ENCODE results near the gene TUBB2B. TPM values are rescaled to one million over a fixed set of nuclear protein-coding genes. Genes with fewer than 3 reads are reported as not detected.

Gene TUBB2B
- total and polyA plus RNA-seq, 10 of the 15 experiments (the other 5 are each of a cell fraction or from before 2014, with no cell fraction given): 2.6 to 75.2 (median 21.2) TPM

DNA sequence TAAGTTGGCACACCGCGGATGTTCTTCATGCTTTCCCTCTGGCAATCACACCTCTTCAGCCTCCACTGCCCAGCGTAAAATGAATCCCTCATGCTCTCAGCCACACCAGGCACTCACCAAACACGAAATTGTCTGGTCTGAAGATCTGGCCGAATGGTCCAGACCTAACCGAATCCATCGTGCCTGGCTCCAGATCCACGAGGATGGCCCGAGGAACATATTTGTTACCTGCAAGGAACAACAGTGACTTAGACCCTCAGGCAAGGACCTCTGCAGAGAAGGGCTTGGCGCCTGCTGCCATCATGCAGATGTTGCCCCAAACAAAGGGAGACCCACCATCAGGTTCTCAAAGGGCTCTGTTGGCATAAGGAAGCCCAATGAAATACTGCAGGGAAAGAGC lies 1.4 kb downstream of the TUBB2B start:
- ChIA-PET RAD21 (ENCODE audit: unreplicated experiment) (no interaction called here), CTCF (no interaction called here), POLR2A (no interaction called here), SMC1A (ENCODE audit: uncharacterized antibody, unreplicated experiment) (interaction anchor here (0.5 to 1.2 kb wide), 3 partner anchors 16 to 60 kb away, joined by 3 to 4 read pairs (median 3); no protein-coding TSS in a partner anchor)
- no peak overlapping the region for H3K27ac ChIP-seq (ENCODE audit: control insufficient read depth, insufficient read depth)
- intact Hi-C loops (cut with micrococcal nuclease; ENCODE audit: unreplicated experiment): no loop called here
- H3K27me3 ChIP-seq (replicated peaks in 1 of 2; ENCODE audit: control insufficient read depth in 2 of 2, insufficient read depth in 2 of 2, low read length in 1 of 2): peaks cover 23 to 26% of the 10 kb centered on the region in 2 experiments
- H3K36me3 ChIP-seq (ENCODE audit: control insufficient read depth in 2 of 2, insufficient read depth in 2 of 2, low read length in 1 of 2): no peaks in the 10 kb centered on the region
- H3K4me1 ChIP-seq (ENCODE audit: control insufficient read depth, insufficient read depth, low read length): peaks cover 31% of the 10 kb centered on the region
- no TSS peak for BruUV-seq (replicated peaks)
- no peak for TF ChIP-seq EED (IDR thresholded peaks at IDR 0.05; ENCODE audit: low read depth)
- no peak for TF ChIP-seq SPI1 (IDR thresholded peaks at IDR 0.05; ENCODE audit: borderline replicate concordance, insufficient read depth, low read depth, low read length)
- TF ChIP-seq, protein P1, sequence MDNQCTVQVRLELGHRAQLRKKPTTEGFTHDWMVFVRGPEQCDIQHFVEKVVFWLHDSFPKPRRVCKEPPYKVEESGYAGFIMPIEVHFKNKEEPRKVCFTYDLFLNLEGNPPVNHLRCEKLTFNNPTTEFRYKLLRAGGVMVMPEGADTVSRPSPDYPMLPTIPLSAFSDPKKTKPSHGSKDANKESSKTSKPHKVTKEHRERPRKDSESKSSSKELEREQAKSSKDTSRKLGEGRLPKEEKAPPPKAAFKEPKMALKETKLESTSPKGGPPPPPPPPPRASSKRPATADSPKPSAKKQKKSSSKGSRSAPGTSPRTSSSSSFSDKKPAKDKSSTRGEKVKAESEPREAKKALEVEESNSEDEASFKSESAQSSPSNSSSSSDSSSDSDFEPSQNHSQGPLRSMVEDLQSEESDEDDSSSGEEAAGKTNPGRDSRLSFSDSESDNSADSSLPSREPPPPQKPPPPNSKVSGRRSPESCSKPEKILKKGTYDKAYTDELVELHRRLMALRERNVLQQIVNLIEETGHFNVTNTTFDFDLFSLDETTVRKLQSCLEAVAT (IDR thresholded peaks at IDR 0.05): no peak
- TF ChIP-seq, protein P2, sequence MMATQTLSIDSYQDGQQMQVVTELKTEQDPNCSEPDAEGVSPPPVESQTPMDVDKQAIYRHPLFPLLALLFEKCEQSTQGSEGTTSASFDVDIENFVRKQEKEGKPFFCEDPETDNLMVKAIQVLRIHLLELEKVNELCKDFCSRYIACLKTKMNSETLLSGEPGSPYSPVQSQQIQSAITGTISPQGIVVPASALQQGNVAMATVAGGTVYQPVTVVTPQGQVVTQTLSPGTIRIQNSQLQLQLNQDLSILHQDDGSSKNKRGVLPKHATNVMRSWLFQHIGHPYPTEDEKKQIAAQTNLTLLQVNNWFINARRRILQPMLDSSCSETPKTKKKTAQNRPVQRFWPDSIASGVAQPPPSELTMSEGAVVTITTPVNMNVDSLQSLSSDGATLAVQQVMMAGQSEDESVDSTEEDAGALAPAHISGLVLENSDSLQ (IDR thresholded peaks at IDR 0.05): no peak
- TF ChIP-seq FOS (IDR thresholded peaks at IDR 0.05; ENCODE audit: borderline replicate concordance, extremely low read depth, insufficient read length): no peak
- TF ChIP-seq, protein P3, sequence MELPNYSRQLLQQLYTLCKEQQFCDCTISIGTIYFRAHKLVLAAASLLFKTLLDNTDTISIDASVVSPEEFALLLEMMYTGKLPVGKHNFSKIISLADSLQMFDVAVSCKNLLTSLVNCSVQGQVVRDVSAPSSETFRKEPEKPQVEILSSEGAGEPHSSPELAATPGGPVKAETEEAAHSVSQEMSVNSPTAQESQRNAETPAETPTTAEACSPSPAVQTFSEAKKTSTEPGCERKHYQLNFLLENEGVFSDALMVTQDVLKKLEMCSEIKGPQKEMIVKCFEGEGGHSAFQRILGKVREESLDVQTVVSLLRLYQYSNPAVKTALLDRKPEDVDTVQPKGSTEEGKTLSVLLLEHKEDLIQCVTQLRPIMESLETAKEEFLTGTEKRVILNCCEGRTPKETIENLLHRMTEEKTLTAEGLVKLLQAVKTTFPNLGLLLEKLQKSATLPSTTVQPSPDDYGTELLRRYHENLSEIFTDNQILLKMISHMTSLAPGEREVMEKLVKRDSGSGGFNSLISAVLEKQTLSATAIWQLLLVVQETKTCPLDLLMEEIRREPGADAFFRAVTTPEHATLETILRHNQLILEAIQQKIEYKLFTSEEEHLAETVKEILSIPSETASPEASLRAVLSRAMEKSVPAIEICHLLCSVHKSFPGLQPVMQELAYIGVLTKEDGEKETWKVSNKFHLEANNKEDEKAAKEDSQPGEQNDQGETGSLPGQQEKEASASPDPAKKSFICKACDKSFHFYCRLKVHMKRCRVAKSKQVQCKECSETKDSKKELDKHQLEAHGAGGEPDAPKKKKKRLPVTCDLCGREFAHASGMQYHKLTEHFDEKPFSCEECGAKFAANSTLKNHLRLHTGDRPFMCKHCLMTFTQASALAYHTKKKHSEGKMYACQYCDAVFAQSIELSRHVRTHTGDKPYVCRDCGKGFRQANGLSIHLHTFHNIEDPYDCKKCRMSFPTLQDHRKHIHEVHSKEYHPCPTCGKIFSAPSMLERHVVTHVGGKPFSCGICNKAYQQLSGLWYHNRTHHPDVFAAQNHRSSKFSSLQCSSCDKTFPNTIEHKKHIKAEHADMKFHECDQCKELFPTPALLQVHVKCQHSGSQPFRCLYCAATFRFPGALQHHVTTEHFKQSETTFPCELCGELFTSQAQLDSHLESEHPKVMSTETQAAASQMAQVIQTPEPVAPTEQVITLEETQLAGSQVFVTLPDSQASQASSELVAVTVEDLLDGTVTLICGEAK (IDR thresholded peaks at IDR 0.05; ENCODE audit: borderline replicate concordance): no peak
- TF ChIP-seq BHLHE40 (IDR thresholded peaks at IDR 0.05; ENCODE audit: borderline replicate concordance in 1 of 2, low read depth in 2 of 2, low read length in 1 of 2): no peak
- H3K9ac ChIP-seq (ENCODE audit: control insufficient read depth, insufficient read depth, low read length): no peak overlapping the region
- in situ Hi-C loops (cut with MboI): no loop called here
- whole genome bisulfite sequencing (ENCODE audit: insufficient coverage, insufficient replicate concordance, low lambda C conversion rate, missing lambda C conversion rate): 80% methylated on average over 10 of the region's 10 CpGs
- no peak for DNase-seq (ENCODE audit: low read depth, low spot score)
- no peaks in the 10 kb centered on the region; the same call in 2 of the 3 replicates for H3K9me3 ChIP-seq (replicated peaks; ENCODE audit: control insufficient read depth, insufficient read depth, low read length)
- FAIRE-seq: no peak
- H4K20me1 ChIP-seq (ENCODE audit: control insufficient read depth, insufficient read depth): no peaks in the 10 kb centered on the region
- no peak overlapping the region for H3K4me3 ChIP-seq
- H2AFZ ChIP-seq (ENCODE audit: control insufficient read depth, low read depth, low read length): no peak overlapping the region
- no peaks in the 10 kb centered on the region for H3K79me2 ChIP-seq (ENCODE audit: control insufficient read depth, insufficient read depth, low read length)
- no peak for ATAC-seq
- H3K4me2 ChIP-seq (ENCODE audit: control insufficient read depth, insufficient read depth): no peak overlapping the region

Data from GM12878 (cell line).